ENCODE measurements around the gene CDH6.
A peak's percentile ranks its signal among the peaks of the same experiment; 100 is the strongest.

The CDH6 gene

GRCh38 chr5:31193591-31194467 lies at the start of gene CDH6:
Gene CDH6, plus strand, starts transcription at chr5:31193686. Its CDS starts 73,788 bp downstream, at chr5:31267474.
- DNase-seq: no peak
- ATAC-seq: no peak
- Mint-ChIP-seq H3K4me1 (peaks cover 2% of the 10 kb centered on the region), H3K9me3 (no peaks in the 10 kb centered on the region), H3K27me3 (peaks cover 44% of the 10 kb centered on the region), H3K4me3 (peak within 1 kb of the TSS; percentile 24), H3K36me3 (ENCODE audit: low read depth) (peaks cover 2% of the 10 kb centered on the region), H3K27ac (no peak within 1 kb of the TSS)

GRCh38 chr5:31144364-31144763 lies 49.1 kb upstream of the CDH6 start:
- DNase-seq (no peak), ATAC-seq (no peak)
- H3K4me1 Mint-ChIP-seq: no peaks in the 10 kb centered on the region
- no peak overlapping the region for H3K4me3 Mint-ChIP-seq
- H3K27ac Mint-ChIP-seq: no peak overlapping the region
- H3K27me3 Mint-ChIP-seq: no peaks in the 10 kb centered on the region
- H3K36me3 Mint-ChIP-seq (ENCODE audit: low read depth): no peaks in the 10 kb centered on the region
- H3K9me3 Mint-ChIP-seq: no peaks in the 10 kb centered on the region

- ATAC-seq (no peak), DNase-seq (no peak)
- no peaks in the 10 kb centered on the region for H3K27me3 Mint-ChIP-seq
- H3K9me3 Mint-ChIP-seq: peaks cover 5% of the 10 kb centered on the region
- no peaks in the 10 kb centered on the region for H3K4me1 Mint-ChIP-seq
- H3K4me3 Mint-ChIP-seq: no peak overlapping the region
- H3K27ac Mint-ChIP-seq: no peak overlapping the region
- no peaks in the 10 kb centered on the region for H3K36me3 Mint-ChIP-seq (ENCODE audit: low read depth)
These were observed 44.5 kb upstream of the CDH6 start for GRCh38 chr5:31148959-31149475.

GRCh38 chr5:31153521-31153920 lies 40.0 kb upstream of the CDH6 start:
- H3K36me3 Mint-ChIP-seq (ENCODE audit: low read depth): no peaks in the 10 kb centered on the region
- H3K27me3 Mint-ChIP-seq: no peaks in the 10 kb centered on the region
- ATAC-seq (no peak), DNase-seq (no peak)
- no peak overlapping the region for H3K27ac Mint-ChIP-seq
- H3K4me3 Mint-ChIP-seq: no peak overlapping the region
- H3K4me1 Mint-ChIP-seq: no peaks in the 10 kb centered on the region
- H3K9me3 Mint-ChIP-seq: peaks cover 5% of the 10 kb centered on the region

GRCh38 chr5:31156631-31157160 lies 36.8 kb upstream of the CDH6 start:
- Mint-ChIP-seq H3K27ac (no peak overlapping the region), H3K4me3 (no peak overlapping the region), H3K4me1 (no peaks in the 10 kb centered on the region), H3K9me3 (no peaks in the 10 kb centered on the region), H3K27me3 (no peaks in the 10 kb centered on the region), H3K36me3 (ENCODE audit: low read depth) (no peaks in the 10 kb centered on the region)
- DNase-seq (no peak), ATAC-seq (no peak)

- Mint-ChIP-seq H3K9me3 (no peaks in the 10 kb centered on the region), H3K4me1 (no peaks in the 10 kb centered on the region), H3K27ac (no peak overlapping the region), H3K4me3 (no peak overlapping the region), H3K36me3 (ENCODE audit: low read depth) (no peaks in the 10 kb centered on the region), H3K27me3 (no peaks in the 10 kb centered on the region)
- DNase-seq (no peak), ATAC-seq (no peak)
These were observed 35.8 kb upstream of the CDH6 start for GRCh38 chr5:31157720-31158119.

GRCh38 chr5:31158686-31159085 lies 34.8 kb upstream of the CDH6 start:
- Mint-ChIP-seq H3K27ac (no peak overlapping the region), H3K27me3 (no peaks in the 10 kb centered on the region), H3K4me3 (no peak overlapping the region), H3K36me3 (ENCODE audit: low read depth) (no peaks in the 10 kb centered on the region), H3K9me3 (no peaks in the 10 kb centered on the region), H3K4me1 (no peaks in the 10 kb centered on the region)
- no peak for ATAC-seq
- no peak for DNase-seq

GRCh38 chr5:31161781-31162181 lies 31.7 kb upstream of the CDH6 start:
- no peaks in the 10 kb centered on the region for H3K27me3 Mint-ChIP-seq
- DNase-seq (no peak), ATAC-seq (no peak)
- H3K36me3 Mint-ChIP-seq (ENCODE audit: low read depth): no peaks in the 10 kb centered on the region
- no peaks in the 10 kb centered on the region for H3K4me1 Mint-ChIP-seq
- H3K4me3 Mint-ChIP-seq: no peak overlapping the region
- no peak overlapping the region for H3K27ac Mint-ChIP-seq
- no peaks in the 10 kb centered on the region for H3K9me3 Mint-ChIP-seq

GRCh38 chr5:31165729-31166128 lies 27.8 kb upstream of the CDH6 start:
- DNase-seq (no peak), ATAC-seq (no peak)
- no peak overlapping the region for H3K27ac Mint-ChIP-seq
- peaks cover 4% of the 10 kb centered on the region for H3K9me3 Mint-ChIP-seq
- no peaks in the 10 kb centered on the region for H3K27me3 Mint-ChIP-seq
- H3K4me1 Mint-ChIP-seq: no peaks in the 10 kb centered on the region
- no peaks in the 10 kb centered on the region for H3K36me3 Mint-ChIP-seq (ENCODE audit: low read depth)
- H3K4me3 Mint-ChIP-seq: no peak overlapping the region

- H3K27ac Mint-ChIP-seq: no peak overlapping the region
- no peaks in the 10 kb centered on the region for H3K27me3 Mint-ChIP-seq
- H3K4me1 Mint-ChIP-seq: no peaks in the 10 kb centered on the region
- no peak for ATAC-seq
- peaks cover 4% of the 10 kb centered on the region for H3K9me3 Mint-ChIP-seq
- DNase-seq: no peak
- H3K4me3 Mint-ChIP-seq: no peak overlapping the region
- H3K36me3 Mint-ChIP-seq (ENCODE audit: low read depth): no peaks in the 10 kb centered on the region
These were observed 24.1 kb upstream of the CDH6 start for GRCh38 chr5:31169379-31169778.

GRCh38 chr5:31172881-31173280 lies 20.6 kb upstream of the CDH6 start:
- Mint-ChIP-seq H3K27me3 (no peaks in the 10 kb centered on the region), H3K36me3 (ENCODE audit: low read depth) (no peaks in the 10 kb centered on the region), H3K9me3 (peaks cover 4% of the 10 kb centered on the region), H3K27ac (no peak overlapping the region), H3K4me1 (no peaks in the 10 kb centered on the region), H3K4me3 (no peak overlapping the region)
- no peak for ATAC-seq
- DNase-seq: no peak

GRCh38 chr5:31173614-31174013 lies 19.9 kb upstream of the CDH6 start:
- DNase-seq (no peak), ATAC-seq (no peak)
- Mint-ChIP-seq H3K4me1 (no peaks in the 10 kb centered on the region), H3K4me3 (no peak overlapping the region), H3K27ac (no peak overlapping the region), H3K36me3 (ENCODE audit: low read depth) (no peaks in the 10 kb centered on the region), H3K9me3 (peaks cover 4% of the 10 kb centered on the region), H3K27me3 (no peaks in the 10 kb centered on the region)

GRCh38 chr5:31181376-31181987 lies 12.0 kb upstream of the CDH6 start:
- Mint-ChIP-seq H3K36me3 (ENCODE audit: low read depth) (no peaks in the 10 kb centered on the region), H3K4me1 (no peaks in the 10 kb centered on the region), H3K9me3 (peaks cover 3% of the 10 kb centered on the region), H3K27ac (no peak overlapping the region), H3K27me3 (no peaks in the 10 kb centered on the region), H3K4me3 (no peak overlapping the region)
- no peak for DNase-seq
- no peak for ATAC-seq

GRCh38 chr5:31182136-31182535 lies 11.3 kb upstream of the CDH6 start:
- Mint-ChIP-seq H3K27me3 (no peaks in the 10 kb centered on the region), H3K27ac (no peak overlapping the region), H3K4me1 (no peaks in the 10 kb centered on the region), H3K9me3 (peaks cover 3% of the 10 kb centered on the region), H3K36me3 (ENCODE audit: low read depth) (no peaks in the 10 kb centered on the region), H3K4me3 (no peak overlapping the region)
- DNase-seq (no peak), ATAC-seq (no peak)

- H3K9me3 Mint-ChIP-seq: peaks cover 3% of the 10 kb centered on the region
- H3K27me3 Mint-ChIP-seq: no peaks in the 10 kb centered on the region
- H3K27ac Mint-ChIP-seq: no peak overlapping the region
- no peak overlapping the region for H3K4me3 Mint-ChIP-seq
- no peaks in the 10 kb centered on the region for H3K36me3 Mint-ChIP-seq (ENCODE audit: low read depth)
- DNase-seq (no peak), ATAC-seq (no peak)
- H3K4me1 Mint-ChIP-seq: no peaks in the 10 kb centered on the region
These were observed 7.5 kb upstream of the CDH6 start for GRCh38 chr5:31185951-31186350.

Measured in activated naive CD8-positive, alpha-beta T cell treated with anti-CD3 and anti-CD28 coated beads, Interleukin-2, amount 50 U/mL, for 24 hours (primary cell).